Measurements from ENCODE around the gene PLEKHA8.
A peak's percentile ranks its signal among the peaks of the same experiment; 100 is the strongest.

PLEKHA8 gene

GRCh38 chr7:30028216-30028748 lies at the start of gene PLEKHA8:
Gene PLEKHA8 (plus strand): TSS chr7:30028412. CDS start chr7:30028763, 351 bp downstream.
- peak; percentile 70 to 82 for DNase-seq (ENCODE audit: low read depth in 2 of 2)

- DNase-seq (ENCODE audit: low read depth in 2 of 2): no peak
These were observed 48.1 kb upstream of the PLEKHA8 start for GRCh38 chr7:29980151-29980550.

GRCh38 chr7:29987083-29987482 lies 41.1 kb upstream of the PLEKHA8 start:
- no peak for DNase-seq (ENCODE audit: low read depth in 2 of 2)

- no peak for DNase-seq (ENCODE audit: low read depth in 2 of 2)
These were observed 40.3 kb upstream of the PLEKHA8 start for GRCh38 chr7:29987811-29988317.

- DNase-seq (ENCODE audit: low read depth in 2 of 2): no peak
These were observed 39.6 kb upstream of the PLEKHA8 start for GRCh38 chr7:29988424-29989256.

GRCh38 chr7:29989257-29989995 lies 38.8 kb upstream of the PLEKHA8 start, which contains the start of gene SCRN1:
Gene SCRN1 (minus strand): TSS chr7:29989801. CDS start chr7:29969067, 20,734 bp downstream.
- no peak for DNase-seq (ENCODE audit: low read depth in 2 of 2)

- no peak for DNase-seq (ENCODE audit: low read depth in 2 of 2)
These were observed 37.3 kb upstream of the PLEKHA8 start for GRCh38 chr7:29990931-29991330.

- DNase-seq (ENCODE audit: low read depth in 2 of 2): no peak
These were observed 36.3 kb upstream of the PLEKHA8 start for GRCh38 chr7:29991937-29992336.

GRCh38 chr7:29993140-29993539 lies 35.1 kb upstream of the PLEKHA8 start:
- DNase-seq (ENCODE audit: low read depth in 2 of 2): no peak

GRCh38 chr7:29995652-29996051 lies 32.6 kb upstream of the PLEKHA8 start:
- no peak for DNase-seq (ENCODE audit: low read depth in 2 of 2)

- DNase-seq (ENCODE audit: low read depth in 2 of 2): no peak
These were observed 31.9 kb upstream of the PLEKHA8 start for GRCh38 chr7:29996321-29996720.

GRCh38 chr7:29998489-29998888 lies 29.7 kb upstream of the PLEKHA8 start:
- DNase-seq (ENCODE audit: low read depth in 2 of 2): no peak

- no peak for DNase-seq (ENCODE audit: low read depth in 2 of 2)
These were observed 26.2 kb upstream of the PLEKHA8 start for GRCh38 chr7:30001998-30002397.

GRCh38 chr7:30003098-30003497 lies 25.1 kb upstream of the PLEKHA8 start:
- no peak for DNase-seq (ENCODE audit: low read depth in 2 of 2)

GRCh38 chr7:30005464-30005863 lies 22.7 kb upstream of the PLEKHA8 start:
- no peak for DNase-seq (ENCODE audit: low read depth in 2 of 2)

- no peak for DNase-seq (ENCODE audit: low read depth in 2 of 2)
These were observed 18.2 kb upstream of the PLEKHA8 start for GRCh38 chr7:30010021-30010420.

- DNase-seq (ENCODE audit: low read depth in 2 of 2): no peak
These were observed 15.5 kb upstream of the PLEKHA8 start for GRCh38 chr7:30012757-30013156.

- DNase-seq (ENCODE audit: low read depth in 2 of 2): no peak
These were observed 9.8 kb upstream of the PLEKHA8 start for GRCh38 chr7:30018451-30018850.

GRCh38 chr7:30019387-30019786 lies 8.8 kb upstream of the PLEKHA8 start:
- DNase-seq (ENCODE audit: low read depth in 2 of 2): no peak

GRCh38 chr7:30019960-30020359 lies 8.3 kb upstream of the PLEKHA8 start:
- no peak for DNase-seq (ENCODE audit: low read depth in 2 of 2)

- no peak for DNase-seq (ENCODE audit: low read depth in 2 of 2)
These were observed 7.7 kb upstream of the PLEKHA8 start for GRCh38 chr7:30020535-30020934.

- no peak for DNase-seq (ENCODE audit: low read depth in 2 of 2)
These were observed 5.2 kb upstream of the PLEKHA8 start for GRCh38 chr7:30022991-30023390.

All from stimulated activated CD4-positive, alpha-beta T cell treated with anti-CD3 and anti-CD28 coated beads, Interleukin-15, amount 100 ng/mL, for 48 hours (primary cell).